Measurements from ENCODE around the gene LRP4.
A peak's percentile ranks its signal among the peaks of the same experiment; 100 is the strongest.

Gene LRP4

DNA sequence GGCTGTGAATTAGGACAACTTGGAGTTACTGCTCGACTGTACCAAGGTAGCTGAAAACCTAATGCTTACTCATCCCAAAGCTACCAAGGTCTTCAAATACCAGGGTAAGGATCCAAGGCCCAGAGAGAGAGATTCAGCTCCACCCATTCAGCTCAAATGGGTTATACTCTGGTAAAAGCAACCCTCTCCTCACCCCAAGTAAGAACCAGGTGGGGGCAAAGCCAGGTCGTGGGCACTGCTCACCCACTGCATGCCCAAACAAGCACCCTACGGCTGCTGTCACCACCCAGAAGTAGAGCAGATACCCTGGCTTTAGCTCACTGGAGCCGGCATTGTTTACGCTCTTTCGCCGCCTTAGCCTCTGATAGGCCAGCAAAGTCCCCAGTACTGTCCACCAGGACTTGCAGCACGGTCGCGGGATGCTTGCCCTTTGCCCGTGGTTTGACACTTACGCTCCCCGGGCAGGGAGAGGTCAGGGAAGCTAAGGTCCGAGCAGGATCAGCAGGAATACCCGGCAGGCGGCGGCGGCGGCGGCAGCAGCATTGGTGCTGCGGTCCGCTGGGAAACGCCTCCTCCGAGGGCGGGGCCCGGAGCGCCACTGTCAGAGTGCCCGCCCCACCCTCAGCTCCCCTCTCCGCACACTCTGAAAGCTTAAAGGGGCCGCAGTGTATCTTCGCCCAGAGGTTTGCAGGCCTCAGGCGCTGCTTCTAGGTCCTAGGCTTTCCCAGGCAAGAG lies 91.9 kb downstream of the LRP4 start:
- DNase-seq (ENCODE audit: insufficient read length, low spot score) (peak; percentile 58), FAIRE-seq (peak; percentile 81)

DNA sequence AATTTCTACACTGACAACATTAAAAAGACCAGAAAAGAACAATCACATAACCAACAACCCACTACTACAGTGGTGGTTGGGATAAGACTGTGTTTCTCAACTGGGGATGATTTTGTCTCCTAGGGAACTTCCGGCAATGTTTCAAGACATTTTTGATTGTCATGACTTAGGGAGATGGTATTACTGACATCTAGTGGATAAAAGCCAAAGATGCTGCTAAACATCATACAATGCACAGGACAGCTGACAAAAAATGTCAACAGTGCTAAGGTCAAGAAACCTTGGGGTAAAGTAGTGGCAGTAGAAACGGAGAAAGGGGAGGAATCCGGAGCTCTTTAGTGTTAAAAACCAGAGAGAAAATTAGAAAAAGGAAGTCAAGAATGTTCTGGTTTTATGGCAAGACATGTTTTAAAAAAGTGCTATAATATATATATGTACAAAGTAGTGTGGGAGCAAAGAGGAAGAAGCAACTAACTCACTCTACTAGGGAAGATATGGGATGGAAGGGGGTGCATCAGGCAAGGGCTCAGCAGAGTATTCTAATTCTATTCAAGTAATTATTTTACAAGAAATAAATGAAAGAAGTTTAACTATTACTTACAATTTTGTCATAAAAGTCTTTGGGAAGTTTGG lies 109.4 kb downstream of the LRP4 start:
- DNase-seq (ENCODE audit: insufficient read length, low spot score) (no peak), FAIRE-seq (peak; percentile 84)
- TF ChIP-seq SPI1 (IDR thresholded peaks at IDR 0.05; ENCODE audit: low read depth, low read length) (no peak), TAF1 (IDR thresholded peaks at IDR 0.05; ENCODE audit: low read depth, low read length) (no peak), POLR2AphosphoS5 (IDR thresholded peaks at IDR 0.05; ENCODE audit: low read depth, low read length) (no peak), POLR2A (IDR thresholded peaks at IDR 0.05; ENCODE audit: low read depth, low read length) (no peak), PAX5 (IDR thresholded peaks at IDR 0.05; ENCODE audit: insufficient read depth, low read length, severe bottlenecking) (no peak), POU2F2 (IDR thresholded peaks at IDR 0.05; ENCODE audit: low read depth, low read length) (no peak)

More for the DNA sequence above, 91.9 kb downstream of the LRP4 start:
- TF ChIP-seq SPI1 (IDR thresholded peaks at IDR 0.05; ENCODE audit: low read depth, low read length) (no peak), POLR2AphosphoS5 (IDR thresholded peaks at IDR 0.05; ENCODE audit: low read depth, low read length) (no peak)
